ENCODE data around the gene HSP90AB1.
A peak's percentile ranks its signal among the peaks of the same experiment; 100 is the strongest.

The HSP90AB1 gene

DNA sequence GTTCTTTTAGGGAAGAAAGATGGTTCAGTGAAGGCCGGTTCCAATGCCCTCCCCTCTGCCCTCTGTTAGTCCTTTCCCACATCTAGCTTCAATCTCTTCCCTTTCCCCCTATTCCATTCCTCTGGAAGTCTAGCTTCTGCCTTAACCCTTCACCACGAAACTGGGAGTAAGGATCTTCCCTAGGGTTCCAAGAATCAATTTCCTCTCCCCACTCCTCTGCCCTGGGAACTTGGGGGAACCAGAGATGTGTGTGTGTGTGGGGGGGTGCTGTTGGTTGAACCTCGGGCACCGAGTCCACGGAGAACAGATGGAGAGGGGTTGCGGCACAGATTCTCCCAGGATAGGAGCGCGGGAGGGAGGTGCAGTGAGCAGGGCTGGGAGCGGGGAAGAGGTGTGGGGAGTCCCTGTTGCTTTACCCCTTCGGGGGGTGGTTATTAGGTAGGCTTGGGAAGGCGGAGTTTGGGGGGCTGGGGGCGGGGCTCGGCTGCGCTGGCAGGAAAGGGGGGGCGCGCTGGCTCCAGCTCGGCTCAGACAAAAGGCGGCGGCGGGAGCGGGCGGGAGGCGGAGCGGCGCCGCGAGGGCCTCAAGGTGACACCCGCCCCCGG lies 23.1 kb downstream of the HSP90AB1 start, which contains the start of gene TMEM151B:
TSS of gene TMEM151B (plus strand) at position 530 of the 605 bp plus-strand sequence. CDS start 293 bp downstream, outside the sequence.
- peak; percentile 48 for DNase-seq

DNA sequence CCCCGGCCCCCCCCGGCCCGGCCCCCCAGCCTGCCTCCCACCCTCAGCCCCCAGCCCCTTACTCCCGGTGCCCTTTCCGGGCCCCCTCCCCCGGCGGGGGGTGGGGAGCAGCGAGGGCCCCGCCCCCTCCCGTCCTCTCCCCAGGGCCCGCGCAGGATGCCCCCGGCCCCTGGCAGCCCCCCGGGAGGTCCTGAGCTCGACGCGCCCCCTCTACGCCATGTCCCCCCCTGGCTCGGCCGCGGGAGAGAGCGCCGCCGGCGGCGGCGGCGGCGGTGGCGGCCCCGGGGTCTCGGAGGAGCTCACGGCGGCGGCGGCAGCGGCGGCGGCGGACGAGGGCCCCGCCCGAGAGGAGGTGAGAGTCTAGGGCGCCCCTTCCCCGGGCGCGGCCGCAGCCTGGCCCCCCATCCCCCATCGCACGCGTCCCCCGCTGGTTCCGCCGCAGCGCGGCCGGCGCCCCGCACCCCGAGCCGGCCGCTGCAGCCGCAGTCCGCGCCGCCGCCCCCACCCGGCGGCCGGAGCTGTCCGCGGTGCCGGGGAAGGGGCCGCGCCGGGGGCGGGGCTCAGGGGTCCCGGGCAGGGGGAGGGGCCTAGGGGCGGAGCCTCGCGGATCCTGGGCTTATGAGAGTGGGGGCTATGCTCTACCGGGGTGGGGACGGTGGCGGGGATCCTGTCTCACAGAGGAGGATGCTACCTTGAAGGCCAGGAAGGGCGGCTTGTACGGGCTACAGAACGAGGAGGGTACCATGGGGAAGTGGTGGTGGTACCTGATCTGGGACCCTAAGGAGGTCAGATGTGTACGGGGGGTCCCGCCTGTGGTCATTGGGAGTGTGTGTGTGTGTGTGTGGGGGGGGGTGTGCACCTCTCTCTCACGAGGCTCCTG lies 23.9 kb downstream of the HSP90AB1 start:
- DNase-seq, result peak; percentile 23

DNA sequence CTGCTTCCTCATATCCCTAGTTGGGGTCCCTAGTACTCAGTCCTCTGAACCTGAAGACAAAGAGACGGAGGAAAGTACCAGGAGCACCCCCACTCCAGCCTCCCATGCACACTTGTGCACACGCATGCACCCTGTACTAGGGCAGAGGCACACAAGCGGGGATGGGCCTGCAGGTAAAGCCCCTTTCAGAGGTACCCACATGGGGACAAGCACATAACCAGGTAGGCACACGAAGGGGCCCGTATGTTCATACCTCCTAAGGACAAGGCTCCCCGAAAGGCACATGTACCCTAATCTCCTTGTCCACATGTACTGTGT lies 24.5 kb downstream of the HSP90AB1 start:
- DNase-seq, result no peak

DNA sequence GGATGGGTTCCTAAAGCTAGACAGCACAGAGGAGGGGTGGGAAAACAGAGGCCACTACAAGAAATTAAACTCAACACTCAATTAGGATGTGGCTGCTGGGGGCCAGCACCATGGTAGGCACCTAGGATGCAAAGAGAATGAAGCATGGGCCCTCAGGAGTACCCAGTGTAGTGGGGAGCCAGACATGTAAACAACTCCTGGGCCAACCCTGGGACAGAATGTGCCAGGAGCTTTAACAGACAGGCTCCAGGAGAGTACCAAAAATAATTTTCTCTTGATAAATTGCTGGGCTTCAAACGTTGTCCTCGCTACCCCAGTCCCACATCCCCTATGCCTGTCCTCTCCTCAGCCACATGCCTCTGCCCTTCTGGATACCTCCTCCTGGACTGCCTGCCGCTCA lies 25.0 kb downstream of the HSP90AB1 start:
- no peak for DNase-seq

DNA sequence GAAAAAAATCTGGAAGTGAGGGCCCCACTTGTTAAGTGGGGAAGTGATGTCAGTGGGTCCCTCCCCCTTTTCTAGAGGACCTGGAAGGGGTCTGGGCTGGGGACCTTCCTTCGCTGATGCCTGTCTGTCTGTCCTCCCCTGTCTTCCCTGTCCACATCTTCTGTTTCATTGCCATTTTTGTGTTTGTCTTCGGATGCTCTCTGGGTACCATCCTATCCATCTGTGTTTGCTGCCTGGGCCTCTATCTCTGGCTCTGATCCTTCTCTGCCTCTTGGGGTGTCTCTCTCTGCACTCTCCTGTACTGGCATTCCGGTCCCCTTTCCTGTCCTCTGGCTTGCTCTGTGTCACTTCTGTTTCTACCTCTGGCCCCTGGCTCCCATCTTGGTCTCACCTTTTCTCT lies 25.6 kb downstream of the HSP90AB1 start:
- DNase-seq, result no peak

DNA sequence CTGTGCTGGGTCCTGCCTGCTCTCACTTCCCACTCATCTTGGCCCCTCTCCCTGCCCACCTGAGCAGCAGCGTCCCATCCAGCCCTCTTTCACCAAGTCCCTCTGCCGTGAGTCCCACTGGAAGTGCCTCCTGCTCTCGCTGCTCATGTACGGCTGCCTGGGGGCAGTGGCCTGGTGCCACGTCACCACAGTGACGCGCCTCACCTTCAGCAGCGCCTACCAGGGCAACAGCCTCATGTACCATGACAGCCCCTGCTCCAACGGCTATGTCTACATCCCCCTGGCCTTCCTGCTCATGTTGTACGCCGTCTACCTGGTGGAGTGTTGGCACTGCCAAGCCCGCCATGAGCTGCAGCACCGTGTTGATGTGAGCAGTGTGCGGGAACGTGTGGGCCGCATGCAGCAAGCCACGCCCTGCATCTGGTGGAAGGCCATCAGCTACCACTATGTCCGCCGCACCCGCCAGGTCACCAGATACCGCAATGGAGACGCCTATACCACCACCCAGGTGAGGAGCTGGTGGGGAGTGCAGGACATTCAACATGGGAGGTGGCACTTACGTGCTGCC lies 26.2 kb downstream of the HSP90AB1 start:
- no peak for DNase-seq

DNA sequence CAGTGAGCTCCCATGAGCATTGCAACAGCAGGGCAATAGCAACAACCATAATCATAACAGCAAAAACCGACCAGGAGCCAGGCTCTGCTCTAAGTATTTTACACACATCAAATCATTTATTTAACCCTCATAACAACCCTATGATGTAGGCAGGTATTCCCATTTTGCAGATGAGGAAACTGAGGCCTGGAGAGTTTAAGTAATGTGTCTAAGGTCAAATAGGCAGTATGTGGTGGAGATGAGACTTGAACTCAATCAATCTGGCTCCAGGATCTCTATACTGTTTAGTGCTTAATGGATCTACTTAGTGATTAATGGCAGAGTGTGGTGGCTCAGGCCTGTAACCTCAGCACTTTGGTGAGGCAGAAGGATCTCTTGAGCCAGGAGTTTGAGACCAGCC lies 26.7 kb downstream of the HSP90AB1 start:
- no peak for DNase-seq

DNA sequence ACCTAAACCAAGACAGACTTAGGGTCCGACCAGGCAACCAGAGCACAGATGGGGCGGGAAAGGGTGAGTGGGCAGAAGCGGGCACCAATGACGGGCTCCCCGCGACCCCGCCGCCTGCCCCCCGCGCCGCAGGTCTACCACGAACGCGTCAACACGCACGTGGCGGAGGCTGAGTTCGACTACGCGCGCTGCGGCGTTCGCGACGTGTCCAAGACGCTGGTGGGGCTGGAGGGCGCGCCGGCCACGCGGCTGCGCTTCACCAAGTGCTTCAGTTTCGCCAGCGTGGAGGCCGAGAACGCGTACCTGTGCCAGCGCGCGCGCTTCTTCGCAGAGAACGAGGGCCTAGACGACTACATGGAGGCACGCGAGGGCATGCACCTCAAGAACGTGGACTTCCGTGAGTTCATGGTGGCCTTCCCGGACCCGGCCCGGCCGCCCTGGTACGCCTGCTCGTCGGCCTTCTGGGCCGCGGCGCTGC lies 28.4 kb downstream of the HSP90AB1 start:
- DNase-seq, result no peak

DNA sequence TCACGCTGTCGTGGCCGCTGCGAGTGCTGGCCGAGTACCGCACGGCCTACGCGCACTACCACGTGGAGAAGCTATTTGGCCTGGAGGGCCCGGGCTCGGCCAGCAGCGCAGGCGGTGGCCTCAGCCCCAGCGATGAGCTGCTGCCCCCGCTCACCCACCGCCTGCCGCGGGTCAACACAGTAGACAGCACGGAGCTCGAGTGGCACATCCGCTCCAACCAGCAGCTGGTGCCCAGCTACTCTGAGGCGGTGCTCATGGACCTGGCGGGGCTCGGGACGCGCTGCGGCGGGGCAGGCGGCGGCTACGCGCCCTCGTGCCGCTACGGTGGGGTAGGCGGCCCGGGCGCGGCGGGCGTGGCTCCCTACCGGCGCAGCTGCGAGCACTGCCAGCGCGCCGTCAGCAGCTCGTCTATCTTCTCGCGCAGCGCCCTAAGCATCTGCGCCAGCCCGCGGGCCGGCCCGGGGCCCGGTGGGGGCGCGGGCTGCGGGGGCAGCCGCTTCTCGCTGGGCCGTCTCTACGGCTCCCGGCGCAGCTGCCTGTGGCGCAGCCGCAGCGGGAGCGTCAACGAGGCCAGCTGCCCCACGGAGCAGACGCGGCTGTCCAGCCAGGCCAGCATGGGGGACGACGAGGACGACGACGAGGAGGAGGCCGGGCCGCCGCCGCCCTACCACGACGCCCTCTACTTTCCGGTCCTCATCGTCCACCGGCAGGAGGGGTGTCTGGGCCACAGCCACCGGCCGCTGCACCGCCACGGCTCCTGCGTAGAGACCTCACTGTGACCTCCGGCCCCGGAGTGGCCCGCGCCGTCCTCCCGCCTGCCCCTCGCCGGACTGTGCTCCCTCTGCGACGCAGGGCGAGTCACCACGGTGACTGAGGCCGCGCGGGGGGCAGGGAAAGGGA lies 29.1 kb downstream of the HSP90AB1 start:
- DNase-seq, result no peak

DNA sequence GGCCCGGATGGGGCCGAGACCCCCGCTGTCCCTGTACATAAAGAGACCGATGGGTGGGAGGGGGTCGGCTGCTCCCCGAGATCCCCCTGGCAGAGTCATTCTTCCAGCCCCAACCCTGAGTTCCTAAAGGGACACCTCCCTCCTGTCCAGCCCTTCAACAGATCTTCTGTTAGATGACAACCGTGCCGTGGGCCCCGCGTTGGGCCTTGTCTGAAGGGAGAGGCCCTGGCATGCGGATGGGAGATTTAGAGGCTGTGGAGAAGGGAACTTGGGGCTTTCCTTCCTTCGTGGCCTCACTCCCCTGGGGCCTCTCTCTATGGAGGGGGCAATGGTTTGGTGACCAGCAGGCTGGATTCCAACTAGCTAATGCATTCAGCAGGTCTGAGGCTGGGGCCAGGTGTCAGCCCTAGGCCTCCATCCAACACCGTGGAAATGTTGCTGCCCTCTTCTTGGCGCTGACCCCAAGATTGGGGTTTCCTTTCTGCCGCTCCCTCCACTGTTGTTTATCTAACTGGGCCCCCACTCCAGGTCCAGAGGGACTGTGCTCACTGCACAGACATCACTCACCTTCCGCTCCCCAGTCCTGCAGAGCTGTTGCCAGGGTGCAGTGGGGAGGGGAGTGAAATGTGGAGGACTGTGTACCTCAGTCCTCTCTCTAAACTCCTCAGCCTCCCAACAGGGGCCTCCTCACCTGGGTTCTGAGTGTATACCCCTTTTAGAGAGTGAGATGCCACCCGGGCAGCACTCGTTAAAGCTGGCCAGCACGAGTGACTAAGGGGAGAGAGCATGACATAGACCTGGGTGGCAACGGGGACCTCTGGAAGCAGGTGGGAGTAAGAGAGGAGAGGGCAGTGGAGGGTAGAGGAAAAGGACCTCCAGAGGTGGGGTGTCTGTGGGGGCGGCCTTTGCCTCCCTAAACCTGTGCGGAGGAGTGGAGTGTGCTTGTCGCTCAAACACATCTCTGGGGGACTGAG lies 30.1 kb downstream of the HSP90AB1 start:
- DNase-seq, result no peak

DNA sequence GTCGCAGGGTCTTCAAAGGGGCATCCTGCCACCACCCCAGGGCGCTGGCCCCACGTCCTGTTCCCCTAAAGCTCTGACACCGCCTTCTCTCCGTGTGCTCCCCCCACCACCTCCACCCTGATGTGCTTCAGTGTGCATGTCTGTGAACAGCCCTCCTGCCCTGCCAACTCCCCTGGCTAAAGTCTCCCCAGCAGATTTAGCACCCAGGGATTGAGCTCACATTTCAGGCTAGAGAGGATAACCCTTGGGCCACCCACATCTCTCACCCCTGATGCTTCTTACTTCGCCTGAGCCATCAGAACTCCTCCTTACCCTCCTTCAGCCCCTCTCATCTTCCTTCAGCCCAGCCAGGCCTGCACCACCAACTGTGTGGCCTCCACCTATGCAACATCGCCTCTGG lies 30.9 kb downstream of the HSP90AB1 start:
- no peak for DNase-seq

DNA sequence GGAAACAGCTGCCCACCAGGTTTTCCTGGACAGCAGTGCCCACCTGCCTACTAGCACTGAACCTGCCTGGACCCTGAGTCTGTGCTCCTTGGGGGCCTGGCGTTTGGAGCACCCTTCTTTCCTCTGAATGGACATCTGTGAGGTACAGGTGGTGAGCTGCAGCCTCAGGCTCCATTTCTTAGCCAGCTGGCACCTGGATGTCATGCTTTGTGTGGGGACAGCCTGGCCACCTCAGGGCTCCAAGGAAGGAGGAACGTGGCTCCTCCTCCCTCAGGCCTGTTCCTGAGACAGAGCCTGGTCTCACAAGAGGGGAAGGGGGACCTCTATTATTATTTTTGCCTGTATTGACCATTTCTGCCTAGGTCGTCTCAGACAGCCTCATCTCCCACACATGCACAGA lies 31.4 kb downstream of the HSP90AB1 start:
- no peak for DNase-seq

DNA sequence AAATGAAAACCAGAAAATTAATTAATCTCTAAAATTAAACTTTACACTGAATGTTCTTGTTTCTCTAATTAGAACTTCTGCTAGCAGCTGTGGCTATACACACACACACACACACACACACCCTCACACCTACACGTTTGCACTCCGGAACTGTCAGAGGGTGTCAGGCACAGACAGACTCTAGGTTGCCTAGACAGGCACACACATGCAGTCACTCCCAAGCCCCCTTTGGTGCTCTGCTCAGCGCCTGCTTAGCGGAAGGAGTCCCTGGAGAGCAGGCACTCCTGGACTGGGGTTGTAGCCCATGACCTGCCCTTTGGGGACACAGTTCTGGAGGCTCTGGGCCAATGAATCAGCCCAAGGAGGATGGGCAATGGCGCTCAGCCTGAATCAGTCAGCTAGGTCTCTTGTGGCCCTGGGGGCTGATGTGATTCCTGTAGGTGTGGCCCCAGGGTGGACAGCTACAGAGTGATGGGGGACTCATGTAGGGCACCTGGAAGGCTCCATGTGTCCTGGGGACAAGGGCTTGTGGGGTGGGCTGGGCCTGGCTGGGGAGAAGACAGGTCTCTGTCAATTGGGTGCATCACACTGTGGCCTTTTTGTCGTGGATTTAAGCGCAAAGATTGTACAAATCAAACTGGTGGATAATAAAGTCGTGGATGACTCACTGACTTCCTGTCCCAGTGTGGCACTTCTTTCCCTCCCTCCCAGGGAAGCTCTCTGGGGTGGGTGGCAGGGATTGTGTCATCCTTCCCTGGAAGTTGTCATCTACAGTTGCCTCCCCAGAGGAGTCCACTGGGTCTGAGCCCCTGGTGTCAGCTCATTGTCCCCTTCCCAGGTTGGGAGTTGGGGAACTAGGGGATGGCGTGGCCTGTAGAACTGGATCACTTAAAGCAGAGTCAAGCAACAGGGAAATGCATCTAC lies 32.1 kb downstream of the HSP90AB1 start:
- DNase-seq, result no peak

DNA sequence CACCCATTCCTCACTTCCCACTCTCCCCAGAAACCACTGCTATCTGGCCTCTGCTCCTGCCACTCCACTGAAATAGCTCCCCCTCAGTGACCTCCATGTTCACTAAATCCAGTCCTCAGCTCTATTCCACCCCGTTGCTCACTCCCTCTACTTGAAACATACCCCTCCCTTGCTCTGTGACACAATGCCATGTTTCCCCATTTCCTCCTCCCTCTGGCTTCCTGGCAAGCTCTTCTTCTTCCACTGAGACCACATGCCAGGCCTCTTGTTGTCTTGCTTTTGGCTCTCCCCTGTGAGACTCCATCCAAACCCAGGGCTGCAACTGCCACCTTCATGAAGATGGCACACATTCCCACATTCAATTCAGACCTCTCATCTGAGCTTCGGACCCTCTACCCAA lies 37.2 kb downstream of the HSP90AB1 start:
- no peak for DNase-seq

DNA sequence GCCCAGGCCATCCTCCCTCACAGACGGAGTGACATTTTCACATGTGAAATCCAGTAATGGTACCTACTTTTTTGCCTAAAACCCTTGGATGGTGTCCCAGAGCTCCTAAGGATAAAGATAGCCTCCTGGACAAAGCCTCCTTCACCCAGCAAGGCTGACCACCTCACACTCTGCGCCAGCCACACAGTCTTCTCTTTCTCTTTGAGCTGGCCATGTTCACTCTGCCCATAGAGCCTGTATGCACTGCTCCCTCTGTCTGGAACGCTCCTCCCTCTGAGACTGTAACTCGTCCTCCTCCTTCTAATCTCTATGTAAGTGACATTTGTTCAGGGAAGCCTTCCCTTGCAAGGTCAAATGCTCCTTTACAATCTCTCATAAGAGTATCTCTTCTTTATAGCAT lies 38.0 kb downstream of the HSP90AB1 start:
- no peak for DNase-seq

DNA sequence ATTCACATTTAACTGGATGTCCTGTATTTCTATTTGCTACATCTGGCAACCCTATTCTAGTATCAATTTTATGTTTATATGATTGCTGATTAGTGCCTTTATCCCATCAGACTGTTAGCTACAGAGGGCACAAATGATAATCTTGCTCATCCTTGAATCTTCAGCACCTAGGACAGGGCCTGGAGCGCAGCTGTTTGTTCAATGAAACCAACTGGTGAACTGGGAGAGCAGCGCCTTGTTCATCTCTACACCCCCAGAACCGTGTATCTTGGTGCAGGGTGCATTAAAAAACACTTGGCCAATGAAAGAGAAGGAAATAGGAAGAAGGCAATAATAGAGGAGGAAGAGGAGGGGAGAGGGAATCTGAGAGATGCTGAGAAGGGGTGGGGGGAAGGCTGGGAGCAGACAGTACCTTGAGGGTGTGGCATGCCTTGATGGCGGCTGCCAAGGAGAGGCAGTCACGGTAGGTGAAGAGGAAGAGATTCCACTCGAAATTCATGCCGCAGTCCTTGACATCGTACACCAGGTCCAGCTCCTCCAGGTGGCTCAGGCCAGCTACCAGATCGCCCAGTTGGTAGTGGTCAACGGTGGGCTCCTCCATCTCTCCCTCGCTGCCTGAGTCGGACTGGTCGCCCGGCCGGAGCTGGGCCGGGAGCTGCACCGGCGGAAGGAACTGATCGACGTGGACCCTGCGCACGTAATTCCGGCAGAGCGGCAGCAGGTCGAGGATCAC lies 38.8 kb downstream of the HSP90AB1 start:
- no peak for DNase-seq

DNA sequence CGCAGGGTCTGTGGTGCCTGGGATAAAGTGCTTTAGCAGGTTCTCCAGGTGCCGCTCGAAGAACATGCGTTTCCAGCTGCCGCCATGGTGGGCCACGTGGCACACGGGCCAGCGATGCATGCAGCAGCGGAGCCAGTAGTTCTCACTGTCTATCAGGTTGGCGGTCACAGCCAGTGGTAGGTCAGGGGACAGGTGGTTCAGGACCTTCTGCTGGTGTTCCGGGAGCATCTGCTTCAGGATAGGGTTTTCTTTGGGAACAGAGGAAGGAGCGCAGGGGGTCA lies 39.3 kb downstream of the HSP90AB1 start:
- DNase-seq, result no peak

DNA sequence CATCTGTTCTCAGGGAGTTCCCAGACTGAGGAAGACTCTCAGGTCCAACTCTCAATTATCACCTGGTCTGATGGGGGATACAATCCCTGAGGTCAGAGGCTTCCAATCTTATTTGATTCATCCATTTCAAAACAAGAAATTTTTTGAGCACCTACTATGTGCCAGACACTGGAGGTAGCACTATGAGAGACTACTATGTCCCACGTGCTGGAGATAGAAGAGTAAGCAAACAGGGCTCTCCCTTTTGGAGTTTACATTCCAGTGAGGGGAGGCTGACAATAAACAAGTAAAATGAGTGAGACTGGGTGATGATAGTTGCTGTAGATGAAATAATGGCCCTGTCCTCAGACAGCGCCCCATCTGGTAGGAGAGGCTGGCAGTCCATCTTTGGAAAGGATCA lies 39.8 kb downstream of the HSP90AB1 start:
- DNase-seq, result no peak

DNA sequence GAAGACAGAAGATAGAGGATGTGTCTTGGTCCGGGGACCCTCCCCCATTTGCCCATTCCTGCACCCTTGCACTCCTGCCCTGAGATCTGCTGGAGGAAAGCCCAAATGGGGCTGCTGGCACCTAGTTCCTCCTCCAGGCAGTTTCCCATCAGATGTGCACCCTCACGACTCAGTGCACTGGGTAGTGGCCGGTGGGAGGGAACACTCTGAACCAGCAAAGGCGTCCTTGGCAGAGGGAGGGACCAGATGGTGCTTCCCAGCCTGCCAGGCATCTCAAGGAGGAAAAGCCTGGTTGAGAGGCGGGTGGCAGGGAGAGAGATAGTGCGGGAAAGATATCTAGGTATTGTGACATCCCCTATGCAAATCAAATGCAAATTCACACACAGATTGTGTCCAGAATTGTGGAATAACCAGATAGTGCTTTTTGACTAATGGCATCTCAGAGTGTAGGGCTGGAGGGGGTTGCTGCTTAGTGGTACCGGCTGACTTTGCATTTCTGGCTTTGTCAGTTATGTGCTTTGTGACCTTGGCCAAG lies 42.9 kb downstream of the HSP90AB1 start:
- peak; percentile 81 for DNase-seq

DNA sequence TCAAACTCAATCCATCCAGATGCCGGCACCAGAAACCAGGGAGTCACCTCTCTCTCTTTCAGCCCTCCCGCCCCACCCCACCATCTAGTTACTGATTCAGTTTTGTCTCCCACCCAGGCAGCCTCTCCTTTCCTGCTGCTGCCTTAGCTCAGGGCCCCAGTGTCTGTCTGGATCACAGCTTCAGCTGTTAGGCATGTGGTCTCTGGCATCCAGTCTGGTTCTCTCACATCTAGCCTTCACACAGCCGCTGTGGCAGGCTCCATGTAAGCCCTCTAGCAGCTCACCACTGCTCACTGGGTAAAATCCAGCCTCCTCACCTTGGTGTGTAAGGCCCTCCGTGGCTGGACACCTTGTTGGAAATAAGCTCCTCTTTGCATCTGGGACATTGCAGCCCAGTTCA lies 44.9 kb downstream of the HSP90AB1 start:
- DNase-seq, result no peak
